Fibroblast of mammary gland (primary cell): ENCODE data around the gene SUN1.

Experiments
- DNase-seq: peaks from one replicate; pipeline ENCODE4 v3.0.0-alpha.2; 2010; ENCODE audit warnings: low read depth
- H3K4me3 ChIP-seq: 2 replicates; pipeline ENCODE4 v1.5.1; 2011; ENCODE audit warnings: low read depth, mild to moderate bottlenecking, low read length, moderate library complexity; ENCODE audit not compliant: control insufficient read depth
- CTCF ChIP-seq: conservative IDR thresholded peaks from 2 replicates; pipeline ENCODE4 v1.5.1; 2011; ENCODE audit warnings: low read depth, low read length, inconsistent platforms; ENCODE audit not compliant: control insufficient read depth, insufficient read depth

The SUN1 gene

GRCh38 chr7:911791-912480 lies 79.7 kb downstream of the SUN1 start:
- no peak for DNase-seq
- TF ChIP-seq CTCF, result no peak
- no peak overlapping the region for H3K4me3 ChIP-seq

- TF ChIP-seq CTCF, result no peak
- no peak for DNase-seq
- H3K4me3 ChIP-seq, result no peak overlapping the region
Measured at GRCh38 chr7:913736-914520, 81.7 kb downstream of the SUN1 start.

- DNase-seq, result no peak
- no peak for TF ChIP-seq CTCF
- H3K4me3 ChIP-seq, result no peak overlapping the region
Measured at GRCh38 chr7:914521-915194, 82.4 kb downstream of the SUN1 start.

- TF ChIP-seq CTCF, result no peak
- no peak for DNase-seq
- no peak overlapping the region for H3K4me3 ChIP-seq
Measured at GRCh38 chr7:915291-916218, 83.3 kb downstream of the SUN1 start.

- no peak for DNase-seq
- H3K4me3 ChIP-seq, result no peak overlapping the region
- no peak for TF ChIP-seq CTCF
Measured at GRCh38 chr7:916291-916941, 84.1 kb downstream of the SUN1 start.
